DND-41 (cell line): ENCODE measurements around the gene TPM4.

Source experiments
- EZH2 ChIP-seq: IDR thresholded peaks from 3 replicates; pipeline ENCODE4 v1.6.1; 2012; ENCODE audit warnings: borderline replicate concordance, low read depth, mild to moderate bottlenecking, moderate library complexity, low read length, inconsistent platforms; ENCODE audit not compliant: severe bottlenecking
- TF ChIP-seq, protein P1 (sequence below): IDR thresholded peaks from 2 replicates; pipeline ENCODE4 v1.5.1; 2012; ENCODE audit warnings: borderline replicate concordance, low read length, moderate library complexity, mild to moderate bottlenecking; ENCODE audit not compliant: poor library complexity, severe bottlenecking; ENCODE audit errors: extremely low read depth

GRCh38 chr19:16098821-16099220 lies 22.5 kb downstream of the TPM4 start:
- TF ChIP-seq, protein P1, sequence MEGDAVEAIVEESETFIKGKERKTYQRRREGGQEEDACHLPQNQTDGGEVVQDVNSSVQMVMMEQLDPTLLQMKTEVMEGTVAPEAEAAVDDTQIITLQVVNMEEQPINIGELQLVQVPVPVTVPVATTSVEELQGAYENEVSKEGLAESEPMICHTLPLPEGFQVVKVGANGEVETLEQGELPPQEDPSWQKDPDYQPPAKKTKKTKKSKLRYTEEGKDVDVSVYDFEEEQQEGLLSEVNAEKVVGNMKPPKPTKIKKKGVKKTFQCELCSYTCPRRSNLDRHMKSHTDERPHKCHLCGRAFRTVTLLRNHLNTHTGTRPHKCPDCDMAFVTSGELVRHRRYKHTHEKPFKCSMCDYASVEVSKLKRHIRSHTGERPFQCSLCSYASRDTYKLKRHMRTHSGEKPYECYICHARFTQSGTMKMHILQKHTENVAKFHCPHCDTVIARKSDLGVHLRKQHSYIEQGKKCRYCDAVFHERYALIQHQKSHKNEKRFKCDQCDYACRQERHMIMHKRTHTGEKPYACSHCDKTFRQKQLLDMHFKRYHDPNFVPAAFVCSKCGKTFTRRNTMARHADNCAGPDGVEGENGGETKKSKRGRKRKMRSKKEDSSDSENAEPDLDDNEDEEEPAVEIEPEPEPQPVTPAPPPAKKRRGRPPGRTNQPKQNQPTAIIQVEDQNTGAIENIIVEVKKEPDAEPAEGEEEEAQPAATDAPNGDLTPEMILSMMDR, result no peak
- no peak for TF ChIP-seq EZH2
